Measurements from ENCODE around the gene GNB1L. TPM values are rescaled to one million over a fixed set of nuclear protein-coding genes. Genes with fewer than 3 reads are reported as not detected.

The GNB1L gene
- total and polyA plus RNA-seq, 9 of the 15 experiments (the other 6 are each of a cell fraction or from before 2014, with no cell fraction given) = 0.56 to 50.5 (median 10.2) TPM

GRCh38 chr22:19875531-19876313 is 21.0 kb upstream of the GNB1L start (continued):
- 0 out of 4 replicates have a peak, but pooled peaks of 1 of the 2 experiments have one; percentile 39 for TF ChIP-seq MAZ (CRISPR knock-in tag; conservative IDR thresholded peaks at IDR 0.05 in 1 of 2, IDR thresholded peaks at IDR 0.05 in 1 of 2)

GRCh38 chr22:19875061-19875530 is 20.4 kb upstream of the GNB1L start:
- Histone ChIP-seq H3K9me1 (ENCODE audit: control insufficient read depth, insufficient read depth, low read length) (no peaks in the 10 kb centered on the region), H3K27me3 (ENCODE audit: control insufficient read depth in 2 of 2, insufficient read depth in 2 of 2, low read length in 2 of 2) (peaks cover 0 to 16% of the 10 kb centered on the region in 2 experiments; a peak in 1 of 5 replicates), H3K36me3 (ENCODE audit: control insufficient read depth, insufficient read depth, low read length) (no peaks in the 10 kb centered on the region), H2AFZ (ENCODE audit: low read depth, low read length) (no peak overlapping the region), H3K27ac (ENCODE audit: extremely low read depth, low read depth, low read length) (no peak overlapping the region), H3K9ac (ENCODE audit: insufficient read depth in 1 of 2, low read depth in 2 of 2, low read length in 2 of 2) (peak overlapping the region in 1 of 2 experiments; percentile 81; a peak in 2 of 4 replicates), H3K9me3 (replicated peaks; ENCODE audit: control insufficient read depth, insufficient read depth, low read depth, low read length) (no peaks in the 10 kb centered on the region), H4K20me1 (replicated peaks; ENCODE audit: control insufficient read depth, insufficient read depth, low read length) (peaks cover 17% of the 10 kb centered on the region), H3K79me2 (ENCODE audit: control insufficient read depth, insufficient read depth, low read length) (no peaks in the 10 kb centered on the region), H3K4me2 (ENCODE audit: insufficient read depth, low read length) (no peak overlapping the region), H3K4me1 (replicated peaks in 1 of 2; ENCODE audit: control insufficient read depth in 2 of 2, insufficient read depth in 2 of 2, low read length in 2 of 2) (peaks cover 8 to 95% of the 10 kb centered on the region in 2 experiments; a peak in 4 of 5 replicates), H3K4me3 (no peak overlapping the region)
- in situ Hi-C loops (cut with MboI) = no loop called here
- ATAC-seq (no peak), DNase-seq (ENCODE audit: extremely low read depth in 1 of 4, low spot score in 3 of 4) (no peak), FAIRE-seq (no peak)
- POLR2A ChIA-PET = interaction anchor here (0.6 to 4.4 kb wide), 14 partner anchors 8 to 763 kb away, joined by 3 to 26 read pairs (median 4); no protein-coding TSS in a partner anchor
- BruUV-seq (replicated peaks) = no TSS peak
- WGBS (ENCODE audit: insufficient coverage, low coverage, missing lambda C conversion rate) = 61% methylated on average over 12 of the region's 12 CpGs
- CTCF ChIA-PET (ENCODE audit: low intra/inter-chr PET ratio) = no interaction called here
- intact Hi-C loops (cut with micrococcal nuclease) = no loop called here
- TF ChIP-seq NR2F6 (CRISPR knock-in tag; IDR thresholded peaks at IDR 0.05) (no peak), HNRNPL (IDR thresholded peaks at IDR 0.05; ENCODE audit: low read depth, low read length) (no peak), MYBL2 (IDR thresholded peaks at IDR 0.05; ENCODE audit: low read depth) (no peak), MYBL2 (CRISPR knock-in tag; IDR thresholded peaks at IDR 0.05; ENCODE audit: borderline replicate concordance) (no peak), TRIM24 (IDR thresholded peaks at IDR 0.05) (no peak), CHCHD3 (CRISPR knock-in tag; IDR thresholded peaks at IDR 0.05) (no peak), ZNF212 (CRISPR knock-in tag; IDR thresholded peaks at IDR 0.05) (no peak), PTBP1 (IDR thresholded peaks at IDR 0.05; ENCODE audit: low read depth, low read length) (no peak), KDM2B (CRISPR knock-in tag; IDR thresholded peaks at IDR 0.05) (no peak), ATF6 (CRISPR knock-in tag; IDR thresholded peaks at IDR 0.05) (no peak), STAG1 (CRISPR knock-in tag; IDR thresholded peaks at IDR 0.05; ENCODE audit: borderline replicate concordance) (no peak), CBFB (CRISPR knock-in tag; IDR thresholded peaks at IDR 0.05) (no peak), DDX20 (tag; IDR thresholded peaks at IDR 0.05; ENCODE audit: low read depth) (no peak), TEAD1 (CRISPR knock-in tag; IDR thresholded peaks at IDR 0.05) (no peak), STAT5B (CRISPR knock-in tag; IDR thresholded peaks at IDR 0.05) (no peak), LEF1 (IDR thresholded peaks at IDR 0.05) (no peak)
- TF ChIP-seq, protein P1, sequence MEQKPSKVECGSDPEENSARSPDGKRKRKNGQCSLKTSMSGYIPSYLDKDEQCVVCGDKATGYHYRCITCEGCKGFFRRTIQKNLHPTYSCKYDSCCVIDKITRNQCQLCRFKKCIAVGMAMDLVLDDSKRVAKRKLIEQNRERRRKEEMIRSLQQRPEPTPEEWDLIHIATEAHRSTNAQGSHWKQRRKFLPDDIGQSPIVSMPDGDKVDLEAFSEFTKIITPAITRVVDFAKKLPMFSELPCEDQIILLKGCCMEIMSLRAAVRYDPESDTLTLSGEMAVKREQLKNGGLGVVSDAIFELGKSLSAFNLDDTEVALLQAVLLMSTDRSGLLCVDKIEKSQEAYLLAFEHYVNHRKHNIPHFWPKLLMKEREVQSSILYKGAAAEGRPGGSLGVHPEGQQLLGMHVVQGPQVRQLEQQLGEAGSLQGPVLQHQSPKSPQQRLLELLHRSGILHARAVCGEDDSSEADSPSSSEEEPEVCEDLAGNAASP (IDR thresholded peaks at IDR 0.05) = no peak
